HepG2 (cell line): ENCODE measurements around the gene RPL27A. TPM values are rescaled to one million over a fixed set of nuclear protein-coding genes. Genes with fewer than 3 reads are reported as not detected.

Experiments used
- MAZ ChIP-seq, 2 experiments: sonication (generic) in 1 of 2; formaldehyde crosslinking in 1 of 2; IDR thresholded peaks; 2 replicates each; pipeline versions ENCODE4 v1.5.0 to v1.6.1; 2012 to 2020; ENCODE audit warnings: low read depth in 2 of 2, mild to moderate bottlenecking in 2 of 2, borderline replicate concordance in 1 of 2, improper control_type of control experiment in 1 of 2, low read length in 1 of 2, missing genetic modification reagents in 1 of 2, moderate library complexity in 1 of 2
- MLXIP ChIP-seq: sonication (generic); formaldehyde crosslinking; IDR thresholded peaks from 2 replicates; pipeline ENCODE4 v1.9.0; 2021; ENCODE audit warnings: missing genetic modification reagents, borderline replicate concordance
- NR2F2 ChIP-seq: IDR thresholded peaks from 2 replicates; pipeline ENCODE4 v1.6.1; 2012; ENCODE audit warnings: low read depth, inconsistent platforms, borderline replicate concordance
- POGZ ChIP-seq: sonication (generic); formaldehyde crosslinking; IDR thresholded peaks from 2 replicates; pipeline ENCODE4 v1.4.0; 2020; ENCODE audit warnings: mild to moderate bottlenecking, missing genetic modification reagents
- SP4 ChIP-seq: sonication (generic); formaldehyde crosslinking; IDR thresholded peaks from 2 replicates; pipeline ENCODE4 v1.8.1; 2023; ENCODE audit warnings: mild to moderate bottlenecking, missing genetic modification reagents
- SPEN ChIP-seq: sonication (generic); formaldehyde crosslinking; IDR thresholded peaks from 2 replicates; pipeline ENCODE4 v1.5.1; 2020; ENCODE audit warnings: low read depth, mild to moderate bottlenecking, missing genetic modification reagents
- SRF ChIP-seq: IDR thresholded peaks from 2 replicates; pipeline ENCODE4 v1.6.1; 2011; ENCODE audit warnings: mild to moderate bottlenecking, low read depth, low read length, moderate library complexity
- STAT6 ChIP-seq: sonication (generic); formaldehyde crosslinking; IDR thresholded peaks from 2 replicates; pipeline ENCODE4 v1.4.0; 2020; ENCODE audit warnings: missing genetic modification reagents, mild to moderate bottlenecking, borderline replicate concordance
- TERF1 ChIP-seq: sonication (generic); formaldehyde crosslinking; IDR thresholded peaks from 2 replicates; pipeline ENCODE4 v1.8.0; 2022; ENCODE audit warnings: mild to moderate bottlenecking, missing genetic modification reagents, moderate library complexity
- TSC22D2 ChIP-seq: sonication (generic); formaldehyde crosslinking; IDR thresholded peaks from 2 replicates; pipeline ENCODE4 v1.5.1; 2020; ENCODE audit warnings: missing genetic modification reagents, mild to moderate bottlenecking, borderline replicate concordance
- ZBTB1 ChIP-seq: sonication (generic); formaldehyde crosslinking; IDR thresholded peaks from 2 replicates; pipeline ENCODE4 v1.4.0; 2020; ENCODE audit warnings: missing genetic modification reagents, borderline replicate concordance
- ZNF589 ChIP-seq: sonication (generic); formaldehyde crosslinking; conservative IDR thresholded peaks from 2 replicates; pipeline ENCODE4 v1.8.0; 2022; ENCODE audit warnings: mild to moderate bottlenecking, moderate library complexity, missing genetic modification reagents
- ZNF746 ChIP-seq: sonication (generic); formaldehyde crosslinking; IDR thresholded peaks from 2 replicates; pipeline ENCODE4 v1.8.0; 2022; ENCODE audit warnings: mild to moderate bottlenecking, missing genetic modification reagents
- ZNF878 ChIP-seq: sonication (generic); formaldehyde crosslinking; IDR thresholded peaks from 2 replicates; pipeline ENCODE4 v1.8.1; 2023; ENCODE audit warnings: mild to moderate bottlenecking, missing genetic modification reagents, moderate library complexity
- polyA plus RNA-seq, 8 experiments: library from polyadenylated mRNA; depleted of rRNA in 3 of 8; stranded (reverse) in 7 of 8; unstranded in 1 of 8; fragments of >200 nt; fragmentation: Illumina TruSeq in 4 of 8; extraction: Trizol in 4 of 8; gene quantifications; 2 replicates each; pipeline versions ENCODE4 v1.2.1 to v1.2.3, GENCODE V29; 2011 to 2016; ENCODE audit warnings: low read depth in 4 of 8, missing spikeins in 1 of 8, mixed read lengths in 1 of 8; ENCODE audit not compliant: insufficient read depth in 1 of 8
- total RNA-seq, 5 experiments: library from RNA; depleted of rRNA; stranded (reverse); fragments of >200 nt; fragmentation: Illumina TruSeq; extraction: Trizol; gene quantifications; 2 replicates each; pipeline ENCODE4 v1.2.3, GENCODE V29; 2016; ENCODE audit warnings: low read depth in 1 of 5
- TF ChIP-seq, protein P1 (sequence below): sonication (generic); formaldehyde crosslinking; IDR thresholded peaks from 2 replicates; pipeline ENCODE4 v1.4.0; 2020; ENCODE audit warnings: mild to moderate bottlenecking, missing genetic modification reagents
- TF ChIP-seq, protein P2 (sequence below): sonication (generic); formaldehyde crosslinking; IDR thresholded peaks from 2 replicates; pipeline ENCODE4 v1.4.0; 2020; ENCODE audit warnings: missing genetic modification reagents
- TF ChIP-seq, protein P3 (sequence below): sonication (generic); formaldehyde crosslinking; IDR thresholded peaks from 2 replicates; pipeline ENCODE4 v1.8.0; 2022; ENCODE audit warnings: mild to moderate bottlenecking, missing genetic modification reagents

The RPL27A gene
- total and polyA plus RNA-seq, 2 of the 13 experiments (the other 11 are each of a cell fraction or from before 2014, with no cell fraction given), result 1,531 to 2,153 TPM

DNA sequence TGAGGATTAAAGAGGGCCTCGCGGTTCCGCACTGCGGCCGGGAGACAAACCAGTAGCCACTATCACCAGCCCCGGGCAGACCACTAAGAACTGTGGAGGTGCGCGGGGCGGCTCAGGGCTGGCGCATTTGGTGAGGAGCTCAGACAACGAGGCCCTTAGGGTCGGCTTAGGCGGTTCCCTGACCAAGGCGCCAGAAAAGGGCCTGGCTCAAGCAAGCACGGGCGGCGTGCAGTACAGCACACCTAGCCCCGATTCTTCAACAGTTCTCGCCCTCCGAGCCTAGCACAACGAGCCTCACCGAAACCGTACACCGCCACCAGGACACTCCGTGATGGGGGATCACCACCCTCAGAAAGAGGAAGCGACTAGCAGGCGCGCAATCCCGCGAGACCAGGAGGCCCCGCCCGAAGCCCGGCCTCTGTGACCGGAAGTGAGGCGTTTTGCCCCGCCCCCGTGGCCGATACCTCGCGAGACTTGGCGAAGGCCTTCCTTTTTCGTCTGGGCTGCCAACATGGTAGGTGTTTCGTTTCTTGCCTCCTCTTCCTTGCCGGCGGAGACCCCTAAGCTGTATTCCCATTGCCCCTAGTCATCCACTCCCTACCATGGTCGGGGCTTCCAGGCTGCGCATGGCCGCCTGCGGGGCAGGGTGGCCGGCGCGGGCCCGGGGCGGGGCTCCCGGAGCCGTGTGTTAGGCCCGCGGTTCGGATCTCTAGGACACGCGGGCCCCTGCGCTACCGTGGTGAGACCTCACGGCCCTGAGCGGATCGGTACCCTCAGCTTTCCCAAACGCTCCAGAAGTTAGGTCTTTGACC lies at the start of gene RPL27A, which contains the start of gene TRIM66 (continued):
- TF ChIP-seq, protein P1, sequence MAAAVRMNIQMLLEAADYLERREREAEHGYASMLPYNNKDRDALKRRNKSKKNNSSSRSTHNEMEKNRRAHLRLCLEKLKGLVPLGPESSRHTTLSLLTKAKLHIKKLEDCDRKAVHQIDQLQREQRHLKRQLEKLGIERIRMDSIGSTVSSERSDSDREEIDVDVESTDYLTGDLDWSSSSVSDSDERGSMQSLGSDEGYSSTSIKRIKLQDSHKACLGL (CRISPR knock-in tag), result peak; percentile 83; the same call in 1 of the 2 replicates
- TF ChIP-seq MAZ (IDR thresholded peaks at IDR 0.05; ENCODE audit: borderline replicate concordance, low read depth, low read length) (no peak; the same call in 1 of the 2 replicates), MAZ (CRISPR knock-in tag; IDR thresholded peaks at IDR 0.05; ENCODE audit: low read depth) (peak; percentile 96), SPEN (peak; percentile 99), TERF1 (CRISPR knock-in tag) (no peak), ZNF746 (CRISPR knock-in tag) (no peak; the same call in 1 of the 2 replicates), POGZ (peak; percentile 82), TSC22D2 (peak; percentile 32), ZNF589 (CRISPR knock-in tag) (no peak), SRF (no peak; the same call in 1 of the 2 replicates), MLXIP (no peak), ZNF878 (CRISPR knock-in tag) (peak; percentile 83; the same call in 1 of the 2 replicates), NR2F2 (no peak), STAT6 (CRISPR knock-in tag) (no peak), ZBTB1 (CRISPR knock-in tag) (no peak), SP4 (peak; percentile 77)
- TF ChIP-seq, protein P2, sequence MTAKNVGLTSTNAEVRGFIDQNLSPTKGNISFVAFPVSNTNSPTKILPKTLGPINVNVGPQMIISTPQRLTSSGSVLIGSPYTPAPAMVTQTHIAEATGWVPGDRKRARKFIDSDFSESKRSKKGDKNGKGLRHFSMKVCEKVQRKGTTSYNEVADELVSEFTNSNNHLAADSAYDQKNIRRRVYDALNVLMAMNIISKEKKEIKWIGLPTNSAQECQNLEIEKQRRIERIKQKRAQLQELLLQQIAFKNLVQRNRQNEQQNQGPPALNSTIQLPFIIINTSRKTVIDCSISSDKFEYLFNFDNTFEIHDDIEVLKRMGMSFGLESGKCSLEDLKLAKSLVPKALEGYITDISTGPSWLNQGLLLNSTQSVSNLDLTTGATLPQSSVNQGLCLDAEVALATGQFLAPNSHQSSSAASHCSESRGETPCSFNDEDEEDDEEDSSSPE (CRISPR knock-in tag), result no peak
- TF ChIP-seq, protein P3, sequence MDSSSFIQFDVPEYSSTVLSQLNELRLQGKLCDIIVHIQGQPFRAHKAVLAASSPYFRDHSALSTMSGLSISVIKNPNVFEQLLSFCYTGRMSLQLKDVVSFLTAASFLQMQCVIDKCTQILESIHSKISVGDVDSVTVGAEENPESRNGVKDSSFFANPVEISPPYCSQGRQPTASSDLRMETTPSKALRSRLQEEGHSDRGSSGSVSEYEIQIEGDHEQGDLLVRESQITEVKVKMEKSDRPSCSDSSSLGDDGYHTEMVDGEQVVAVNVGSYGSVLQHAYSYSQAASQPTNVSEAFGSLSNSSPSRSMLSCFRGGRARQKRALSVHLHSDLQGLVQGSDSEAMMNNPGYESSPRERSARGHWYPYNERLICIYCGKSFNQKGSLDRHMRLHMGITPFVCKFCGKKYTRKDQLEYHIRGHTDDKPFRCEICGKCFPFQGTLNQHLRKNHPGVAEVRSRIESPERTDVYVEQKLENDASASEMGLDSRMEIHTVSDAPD (CRISPR knock-in tag), result no peak
